HG02852 (cell line): ENCODE results near the gene KCND3.
"Not testable (repeated sequence)": the region's sequence is repeated elsewhere in the genome, so short reads cannot be mapped to it uniquely, and the experiment has no call there.

ENCODE experiments used
- ATAC-seq: cut with Tn5 transposase; IDR thresholded peaks from one replicate; pipeline ENCODE4 v1.9.1; 2021; ENCODE audit warnings: mild to moderate bottlenecking, moderate library complexity; ENCODE audit not compliant: unreplicated experiment

KCND3 gene

DNA sequence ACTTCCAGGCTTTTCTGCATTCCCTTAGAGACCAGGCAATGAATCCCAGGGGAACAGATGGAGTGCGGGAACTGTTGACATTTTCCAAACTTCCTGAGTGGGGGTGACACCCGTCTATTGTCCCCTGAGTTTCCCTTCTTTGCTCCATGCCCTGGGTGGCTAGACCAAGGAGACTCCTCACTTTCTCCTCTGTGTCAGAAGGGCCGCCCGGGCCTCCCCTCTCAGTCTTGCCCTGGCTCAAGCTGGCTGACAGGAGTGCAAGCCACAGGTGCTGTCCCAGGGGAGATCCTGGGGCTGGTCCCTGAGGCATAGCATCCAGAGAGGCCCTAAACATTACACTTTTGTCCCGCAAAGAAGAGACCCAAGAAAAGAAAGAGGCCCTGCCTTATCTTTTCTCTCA lies 170.9 kb downstream of the KCND3 start:
- no peak for ATAC-seq

DNA sequence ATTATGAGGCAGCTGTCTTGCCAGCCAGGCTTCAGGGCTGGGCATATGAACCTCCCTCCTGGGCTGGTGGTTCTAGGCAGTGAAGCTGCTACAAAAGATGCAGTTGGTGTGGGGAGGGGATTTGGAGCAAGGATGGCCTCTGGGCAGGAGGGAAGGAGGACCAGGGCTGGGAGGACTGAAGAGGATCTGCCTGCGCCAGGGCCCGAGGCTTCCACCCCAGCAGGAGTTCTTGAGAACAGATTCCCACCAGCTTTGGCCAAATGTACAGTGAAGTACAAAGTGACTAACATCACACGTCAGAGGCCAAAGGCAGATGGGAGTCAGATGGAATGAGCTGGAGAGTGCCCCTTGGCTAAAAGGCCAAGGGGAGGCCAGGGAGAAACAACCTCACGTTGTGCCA lies 171.4 kb downstream of the KCND3 start:
- ATAC-seq = no peak

DNA sequence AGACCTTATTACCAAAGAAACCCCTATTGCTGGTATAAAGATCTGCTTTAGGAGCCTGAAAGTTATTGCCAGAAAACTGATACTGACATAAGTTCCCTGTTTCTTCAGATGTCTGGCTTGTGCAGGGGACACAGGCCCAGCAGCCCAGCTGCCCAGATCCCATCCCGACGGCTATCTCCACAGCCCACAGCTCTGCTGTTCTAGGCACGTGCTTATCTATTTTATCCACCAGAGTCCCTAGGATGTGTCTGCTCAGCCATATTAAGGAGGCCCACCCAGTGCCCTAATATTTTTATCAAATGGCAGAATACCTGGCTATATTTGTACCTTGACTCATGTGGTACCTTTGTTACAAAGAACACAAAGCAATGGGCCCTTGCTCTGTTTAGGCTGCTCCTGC lies 174.8 kb downstream of the KCND3 start:
- no peak for ATAC-seq

DNA sequence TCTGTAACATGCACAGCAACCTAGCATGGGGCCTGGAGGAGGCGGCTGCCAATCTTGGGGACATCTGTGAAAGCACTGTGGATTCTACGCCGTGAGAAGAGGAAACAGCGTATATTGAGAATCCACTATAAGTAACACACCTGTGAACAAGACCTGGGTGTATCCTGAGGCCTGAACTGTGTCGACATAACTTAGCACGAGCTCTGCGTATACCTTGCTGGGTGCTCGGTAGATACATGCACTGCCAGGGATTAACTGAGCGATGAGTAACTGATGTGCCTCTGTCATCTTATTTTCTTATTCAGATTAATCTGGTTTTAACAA lies 175.2 kb downstream of the KCND3 start:
- ATAC-seq = no peak

DNA sequence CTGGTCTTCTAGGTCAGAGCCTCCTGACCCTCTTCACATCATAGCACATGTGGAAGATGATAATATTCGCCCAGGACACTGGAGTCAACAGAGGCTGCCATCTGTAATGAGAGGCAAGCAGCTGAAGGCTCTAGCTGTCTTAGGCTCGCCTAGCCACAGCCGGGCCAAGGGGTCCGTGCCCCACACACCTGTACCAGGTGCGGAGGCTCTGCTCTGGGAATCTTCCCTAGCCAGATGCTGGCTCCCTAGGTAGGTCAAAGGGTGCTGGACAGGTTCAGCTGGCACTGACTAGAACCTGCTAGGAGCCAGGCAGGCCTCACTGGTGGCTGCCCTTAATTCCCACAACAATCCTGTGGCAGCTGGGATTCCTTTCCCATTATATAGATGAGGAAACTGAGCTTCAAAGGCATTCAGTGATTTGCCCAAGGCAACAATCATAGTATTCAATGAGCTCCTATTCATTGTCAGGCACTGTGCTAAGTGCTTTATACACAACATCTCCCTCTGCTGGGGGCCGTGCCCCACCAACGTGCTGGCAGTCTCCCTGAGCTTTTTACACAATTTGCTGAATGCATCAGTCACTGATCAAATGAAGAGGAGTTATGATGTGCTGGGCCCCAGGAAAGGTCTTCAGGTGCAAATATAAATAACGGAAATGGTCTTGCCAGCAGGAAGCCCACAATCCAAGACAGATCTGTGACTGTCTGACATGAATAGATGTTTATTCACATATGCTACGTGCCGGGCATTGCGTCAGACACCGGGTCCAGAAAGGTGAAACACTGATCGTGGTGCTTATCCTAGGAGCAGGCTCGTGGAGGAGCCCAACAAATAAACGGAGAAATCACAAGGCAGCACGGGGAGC lies 175.8 kb downstream of the KCND3 start:
- ATAC-seq = no peak

DNA sequence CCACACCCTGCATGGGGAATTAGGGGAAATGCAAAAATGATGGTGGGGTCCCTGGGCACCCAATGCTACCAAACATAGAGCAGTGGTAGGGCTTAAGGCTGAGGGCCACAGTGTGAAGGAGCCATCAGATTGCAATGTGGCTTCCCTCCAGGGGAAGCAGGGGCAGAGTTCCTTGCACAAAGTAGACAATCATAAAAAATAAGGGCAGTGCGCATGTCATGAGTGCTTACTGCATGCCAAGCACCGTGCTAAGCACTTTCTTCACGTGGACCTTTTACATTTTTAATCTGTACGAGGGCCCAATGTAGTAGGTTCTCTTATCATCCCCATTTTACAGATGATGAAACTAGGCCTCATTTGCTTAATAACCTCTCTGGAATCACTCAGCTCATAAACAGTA lies 177.2 kb downstream of the KCND3 start:
- ATAC-seq = no peak

DNA sequence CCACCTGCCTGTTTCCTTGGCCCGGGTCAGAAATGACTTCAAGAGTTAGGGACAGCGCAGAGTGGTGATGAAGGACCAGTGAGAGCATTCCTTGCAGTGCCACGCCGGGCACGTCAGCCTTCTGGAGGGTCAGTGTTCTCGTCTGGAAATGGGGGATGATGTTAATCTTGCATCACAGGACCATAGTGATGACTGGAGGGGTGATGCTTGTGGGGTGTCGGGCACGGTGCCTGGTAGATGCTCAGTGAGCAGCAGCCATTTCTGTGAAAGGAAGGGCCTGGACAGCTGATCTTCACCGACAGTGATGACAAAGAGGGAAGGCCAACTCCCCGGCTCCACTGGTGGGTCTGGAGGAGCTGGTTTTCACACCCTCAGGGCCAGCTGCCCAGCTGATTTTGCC lies 177.6 kb downstream of the KCND3 start:
- ATAC-seq = no peak

DNA sequence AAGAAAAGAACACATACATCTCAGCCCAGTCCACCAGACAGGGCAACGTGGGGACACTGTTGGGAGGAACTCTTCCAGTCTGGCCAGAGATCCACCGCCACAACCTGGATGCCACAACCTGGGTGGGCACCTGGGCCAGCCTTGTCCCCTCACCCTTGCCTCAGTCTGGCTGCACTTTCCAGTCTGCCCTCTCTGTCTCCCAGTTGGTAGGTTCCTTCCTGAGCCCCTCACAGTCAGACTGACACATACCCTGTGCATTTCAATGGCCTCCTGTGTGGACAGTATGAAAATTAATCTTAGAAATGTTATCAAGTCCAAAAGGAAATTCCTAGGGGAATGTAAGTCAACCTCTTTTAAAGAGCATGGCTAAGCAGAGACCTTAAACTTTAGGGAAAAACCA lies 184.2 kb downstream of the KCND3 start:
- ATAC-seq = no peak

DNA sequence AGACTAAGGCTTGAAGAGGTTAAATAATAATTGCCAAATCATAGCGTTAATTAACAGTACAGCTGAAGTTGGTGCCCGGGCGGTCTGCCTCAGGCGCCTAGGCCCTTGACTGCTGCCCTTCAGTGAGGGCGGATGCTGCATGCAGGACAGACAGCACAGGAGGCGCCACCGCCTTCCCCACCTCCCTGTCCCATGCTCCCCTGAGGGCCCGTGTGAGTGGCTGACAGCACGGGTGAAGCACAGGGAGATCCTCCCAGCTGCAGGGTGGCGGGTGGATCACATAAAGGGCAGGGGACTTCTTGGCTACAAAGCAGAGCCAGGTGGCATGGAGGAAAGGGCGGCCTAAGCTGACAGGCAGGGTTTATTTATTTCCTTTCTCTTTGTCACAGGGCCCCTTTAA lies 184.7 kb downstream of the KCND3 start:
- no peak for ATAC-seq

DNA sequence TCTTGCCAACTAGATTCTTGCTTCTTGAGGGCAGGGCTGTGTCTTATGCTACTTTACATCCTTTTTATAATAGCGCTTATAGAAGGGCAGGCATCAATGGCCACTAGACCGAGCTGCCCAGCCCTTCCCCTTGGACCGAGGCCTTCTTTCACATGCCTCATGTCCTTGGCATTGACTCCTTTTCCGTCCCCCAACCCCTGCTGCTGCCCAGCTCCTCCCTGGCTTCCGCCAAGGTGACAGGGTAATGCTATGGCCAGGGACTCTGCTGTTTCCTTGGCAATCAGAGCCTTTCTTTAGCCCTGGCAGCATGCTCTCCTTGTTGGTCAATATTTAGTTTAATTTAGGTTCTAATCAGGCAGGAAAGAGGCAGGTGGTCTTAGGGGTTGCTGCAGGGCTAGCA lies 185.5 kb downstream of the KCND3 start:
- no peak for ATAC-seq

DNA sequence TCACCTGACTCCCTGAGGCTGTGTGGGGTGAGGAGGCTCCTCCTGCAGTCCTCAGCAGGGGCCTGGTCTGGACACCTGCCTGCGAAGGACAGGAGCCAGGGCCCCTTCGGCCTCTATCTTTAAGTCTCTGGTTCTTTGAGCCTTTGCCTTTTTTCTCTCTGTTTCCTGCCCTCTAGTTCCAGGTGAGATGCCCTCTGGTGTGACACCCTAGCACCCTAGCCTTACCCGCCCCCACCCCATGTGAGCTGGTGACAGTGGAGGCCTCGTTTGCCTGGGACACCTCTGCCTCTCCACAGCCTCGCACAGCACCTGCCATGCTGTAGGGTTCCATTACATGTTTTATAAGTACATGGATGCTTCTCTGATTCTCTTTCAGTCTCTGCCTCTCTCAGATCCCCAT lies 186.5 kb downstream of the KCND3 start:
- ATAC-seq = no peak

DNA sequence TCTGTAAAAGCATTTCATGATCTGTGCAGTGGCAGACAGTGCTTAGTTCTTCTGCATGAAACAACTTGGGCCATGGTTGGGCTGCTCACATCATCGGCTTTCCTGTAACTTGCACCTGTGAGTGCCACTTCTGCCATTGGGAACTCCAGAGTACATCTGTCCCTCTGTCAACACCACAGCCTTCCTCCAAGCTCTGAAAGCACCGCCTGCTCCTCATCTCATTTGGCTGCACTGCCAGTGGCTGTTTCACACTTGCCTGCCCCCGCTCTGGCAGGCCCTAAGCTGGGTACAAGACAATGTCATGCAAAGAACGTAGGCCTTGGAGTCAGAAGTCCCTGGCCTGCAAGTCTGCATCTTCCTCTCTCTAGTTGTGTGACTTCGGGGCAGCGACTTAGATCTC lies 187.4 kb downstream of the KCND3 start:
- ATAC-seq = no peak

DNA sequence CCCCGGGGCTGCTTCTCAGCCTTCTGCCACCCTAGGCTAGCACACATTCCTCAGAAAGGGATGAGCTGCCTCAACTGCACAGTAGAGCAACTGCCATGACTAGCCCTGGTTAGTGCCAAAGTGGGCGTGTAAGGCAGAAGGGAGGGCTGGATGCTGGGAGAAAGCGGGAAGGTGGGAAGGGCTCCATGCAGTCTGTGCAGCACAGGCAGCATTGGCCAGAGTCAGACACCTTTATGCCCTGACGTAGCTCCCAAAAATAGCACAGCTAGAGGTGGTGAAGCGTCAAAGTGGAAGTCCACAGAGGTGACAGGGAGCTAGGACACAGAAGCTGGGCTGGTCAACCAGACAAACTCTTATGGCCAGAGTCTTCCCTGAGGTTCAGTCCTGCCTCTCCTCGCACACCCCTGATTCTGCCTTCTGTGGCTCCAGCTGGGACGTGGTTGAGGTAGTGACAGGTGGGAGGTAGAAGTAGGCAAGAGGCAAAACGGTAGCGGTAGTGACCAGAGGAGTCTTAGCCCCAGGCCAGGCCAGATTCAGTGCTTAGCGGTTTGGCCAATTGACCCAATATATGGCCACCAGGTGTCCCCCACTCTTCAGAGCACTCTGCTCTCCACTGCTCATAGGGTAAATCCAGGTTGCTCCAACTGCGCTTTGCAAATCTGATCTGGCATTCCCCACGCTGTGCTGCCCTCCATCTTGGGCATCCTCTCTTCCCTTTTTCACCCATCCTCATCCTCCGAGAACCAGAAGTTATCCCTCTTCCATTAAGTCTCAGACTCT lies 188.2 kb downstream of the KCND3 start:
- no peak for ATAC-seq

DNA sequence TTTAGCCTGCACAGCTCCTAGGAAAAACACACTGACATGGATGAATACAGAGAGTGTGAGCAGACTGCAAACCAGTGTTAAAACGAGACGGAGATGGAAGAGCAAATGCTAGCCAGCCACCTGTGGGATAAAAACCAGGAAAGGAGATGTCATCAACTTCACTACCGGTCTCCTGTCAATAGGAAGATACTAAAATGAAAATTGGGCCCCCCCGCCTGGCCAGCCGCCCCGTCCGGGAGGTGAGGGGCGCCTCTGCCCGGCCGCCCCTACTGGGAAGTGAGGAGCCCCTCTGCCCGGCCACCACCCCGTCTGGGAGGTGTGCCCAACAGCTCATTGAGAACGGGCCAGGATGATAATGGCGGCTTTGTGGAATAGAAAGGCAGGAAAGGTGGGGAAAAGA lies 189.7 kb downstream of the KCND3 start:
- ATAC-seq = not testable (repeated sequence)

DNA sequence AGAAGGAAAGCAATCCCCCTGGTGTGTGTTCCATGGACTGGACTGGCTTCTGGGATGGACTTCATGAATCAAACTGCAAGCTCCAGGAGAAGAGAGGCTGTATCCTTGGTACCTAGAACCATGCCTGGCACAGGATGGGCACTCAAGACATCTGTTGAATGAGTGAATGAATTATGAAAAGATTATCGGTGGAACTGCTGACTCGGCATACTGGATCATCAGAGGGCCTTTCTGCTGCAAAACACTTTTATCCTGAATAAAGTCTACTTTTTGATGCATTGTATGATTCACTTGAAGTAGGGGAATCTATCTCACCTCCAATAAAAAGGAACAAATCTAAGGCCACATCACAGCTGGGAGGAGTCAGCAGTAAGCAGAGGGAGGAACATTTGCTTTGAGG lies 190.9 kb downstream of the KCND3 start:
- no peak for ATAC-seq

DNA sequence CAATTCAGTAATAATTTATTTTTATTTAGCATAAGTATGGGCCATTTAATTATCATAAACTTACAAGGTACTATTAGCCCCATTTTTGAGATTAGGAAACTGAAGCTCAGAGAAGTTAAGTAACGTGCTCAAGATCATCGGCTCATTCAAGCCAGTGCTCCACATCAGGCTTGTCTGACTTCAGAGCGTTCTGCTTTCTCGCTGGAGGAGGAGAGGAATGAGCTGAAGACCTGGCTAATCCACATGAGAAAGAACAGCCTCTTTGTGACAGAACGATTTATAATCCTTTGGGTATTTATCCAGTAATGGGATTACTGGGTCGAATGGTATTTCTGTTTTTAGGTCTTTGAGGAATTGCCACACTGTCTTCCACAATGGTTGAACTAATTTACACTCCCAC lies 194.1 kb downstream of the KCND3 start:
- ATAC-seq = no peak

DNA sequence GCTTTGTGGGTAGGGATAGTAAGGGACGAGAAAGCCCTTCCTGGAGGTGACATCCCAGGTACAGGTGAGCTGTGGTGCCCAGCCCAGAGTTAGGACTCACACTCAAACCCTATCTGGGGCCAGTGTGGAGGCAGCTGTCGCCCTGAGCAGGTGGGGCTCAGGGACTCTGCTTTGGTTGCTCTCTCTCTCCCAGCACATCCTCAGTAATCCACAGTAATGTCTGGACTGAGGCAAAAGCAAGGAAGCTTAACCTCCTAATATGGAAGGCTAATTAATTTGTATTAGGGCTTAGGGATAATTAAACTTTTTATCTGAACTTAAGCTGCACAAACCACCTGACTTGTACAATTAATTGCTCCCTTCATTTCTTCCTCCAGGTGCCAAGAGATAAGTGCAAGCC lies 195.5 kb downstream of the KCND3 start:
- ATAC-seq = no peak

DNA sequence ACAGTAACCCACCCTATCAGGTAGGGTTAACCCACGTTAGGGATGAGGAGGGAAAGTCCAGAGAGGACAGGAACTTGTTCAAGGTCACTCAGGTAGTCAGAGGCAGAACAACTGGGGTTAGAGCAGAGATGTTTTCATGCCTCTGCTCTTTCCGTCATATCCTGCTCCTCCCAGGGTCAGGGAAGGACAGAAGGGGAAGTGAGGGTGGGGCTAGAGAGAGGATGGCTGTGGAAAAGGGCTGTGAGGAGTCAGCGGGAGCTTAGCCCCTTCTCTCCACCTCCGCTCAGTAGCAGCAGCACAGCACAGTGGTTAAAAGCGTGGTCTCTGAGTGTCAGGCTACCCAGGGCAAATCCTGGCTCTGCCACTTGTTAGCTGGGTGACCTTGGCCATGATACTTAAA lies 197.2 kb downstream of the KCND3 start:
- ATAC-seq = no peak

DNA sequence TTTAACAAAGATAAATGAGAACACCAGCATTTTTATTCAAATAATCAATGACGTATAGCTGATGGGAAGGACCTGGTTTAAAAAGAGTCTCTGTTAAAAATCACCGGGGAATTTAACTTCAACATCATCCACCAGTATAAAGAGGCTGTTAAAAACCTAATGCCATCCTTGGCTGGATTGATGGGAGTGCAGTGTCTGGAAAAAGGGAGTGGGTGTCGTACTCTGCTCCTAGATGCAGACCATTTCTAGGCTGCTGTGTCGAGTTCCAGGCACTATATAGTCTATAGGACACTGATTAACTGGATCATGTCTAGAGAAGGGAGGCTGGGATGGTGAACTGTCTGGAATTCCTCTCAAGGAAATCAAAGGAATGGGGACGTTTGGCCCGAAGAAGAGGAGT lies 197.7 kb downstream of the KCND3 start:
- ATAC-seq = no peak

DNA sequence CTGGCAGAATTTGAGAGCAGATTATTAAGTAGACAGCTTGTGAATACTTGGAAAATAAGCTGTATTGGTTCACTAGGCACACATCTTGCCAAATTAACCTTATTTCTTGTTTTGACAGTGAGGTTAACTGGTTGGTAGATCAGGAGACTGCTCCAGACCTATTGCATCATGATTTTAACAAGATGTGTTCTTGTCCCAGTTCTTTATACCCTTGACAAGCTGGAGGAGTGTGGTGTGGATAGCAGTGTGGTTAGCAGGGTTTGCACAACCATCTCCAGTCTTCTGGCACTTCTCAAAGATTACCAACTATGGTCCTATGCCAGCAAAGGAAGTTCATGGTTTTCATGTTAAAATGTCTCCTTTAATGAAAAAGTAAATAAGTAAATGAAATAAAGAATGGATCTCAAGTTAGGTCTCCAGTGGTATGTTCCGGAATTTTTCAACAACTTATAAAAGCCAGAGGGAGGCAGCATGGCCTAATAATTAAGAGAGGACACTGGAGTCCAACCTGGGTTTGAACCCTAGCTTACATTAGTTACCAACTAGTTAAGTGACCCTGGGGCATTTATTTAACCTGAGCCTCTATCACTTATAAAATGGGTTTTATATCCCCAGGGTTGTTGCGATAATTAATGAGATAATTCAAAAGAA lies 199.7 kb downstream of the KCND3 start:
- ATAC-seq = no peak

DNA sequence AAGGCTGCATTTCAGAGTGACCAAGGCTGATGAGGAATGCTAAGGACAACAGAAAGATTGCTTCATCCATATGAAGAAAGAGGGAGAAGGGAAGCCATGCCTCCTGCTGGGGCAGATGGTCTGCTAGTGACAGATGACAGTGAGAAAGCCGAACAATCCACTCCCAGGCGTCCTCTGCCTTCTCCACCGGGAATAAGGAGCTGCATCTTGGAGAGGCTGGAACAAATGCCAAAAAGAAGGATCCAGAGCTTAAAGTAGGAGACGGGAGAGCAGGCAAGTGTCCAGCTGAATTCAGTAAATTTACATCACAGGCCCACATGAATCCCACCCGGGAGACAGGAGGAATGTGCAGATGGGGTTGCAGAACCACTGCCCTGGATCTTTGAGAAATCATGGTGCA lies 200.3 kb downstream of the KCND3 start:
- ATAC-seq = no peak

DNA sequence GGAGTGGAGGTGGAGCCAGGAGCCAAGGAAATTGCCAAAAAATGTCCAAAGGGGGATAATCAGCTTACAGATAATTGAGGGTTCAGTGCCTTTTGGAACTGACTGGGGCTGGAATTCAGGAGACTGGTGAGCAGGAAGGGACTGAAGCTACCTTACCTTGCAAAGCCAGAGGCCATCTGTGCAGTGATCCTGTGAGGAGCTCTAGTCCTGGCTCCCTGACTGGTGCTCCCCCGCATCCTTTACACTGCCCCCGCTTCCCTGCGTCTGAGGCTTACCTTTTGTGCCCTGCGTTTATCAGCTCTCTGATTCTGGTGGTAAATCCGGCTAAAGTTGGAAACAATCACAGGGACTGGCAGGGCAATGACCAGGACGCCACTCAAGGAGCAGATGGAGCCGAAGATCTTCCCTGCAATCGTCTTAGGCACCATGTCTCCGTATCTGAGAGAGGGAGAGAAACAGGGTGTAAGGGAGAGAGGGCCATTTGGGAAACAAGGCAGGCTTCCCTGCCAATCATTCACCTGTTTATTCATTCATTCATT lies 202.7 kb downstream of the KCND3 start:
- ATAC-seq = no peak
